GM19397 (cell line): ENCODE measurements around the gene MRAP2.
"Not testable (repeated sequence)": the region's sequence is repeated elsewhere in the genome, so short reads cannot be mapped to it uniquely, and the experiment has no call there.

Experiments
- ATAC-seq: cut with Tn5 transposase; IDR thresholded peaks from one replicate; pipeline ENCODE4 v1.9.1; 2021; ENCODE audit warnings: mild to moderate bottlenecking, moderate library complexity; ENCODE audit not compliant: unreplicated experiment

Gene MRAP2

DNA sequence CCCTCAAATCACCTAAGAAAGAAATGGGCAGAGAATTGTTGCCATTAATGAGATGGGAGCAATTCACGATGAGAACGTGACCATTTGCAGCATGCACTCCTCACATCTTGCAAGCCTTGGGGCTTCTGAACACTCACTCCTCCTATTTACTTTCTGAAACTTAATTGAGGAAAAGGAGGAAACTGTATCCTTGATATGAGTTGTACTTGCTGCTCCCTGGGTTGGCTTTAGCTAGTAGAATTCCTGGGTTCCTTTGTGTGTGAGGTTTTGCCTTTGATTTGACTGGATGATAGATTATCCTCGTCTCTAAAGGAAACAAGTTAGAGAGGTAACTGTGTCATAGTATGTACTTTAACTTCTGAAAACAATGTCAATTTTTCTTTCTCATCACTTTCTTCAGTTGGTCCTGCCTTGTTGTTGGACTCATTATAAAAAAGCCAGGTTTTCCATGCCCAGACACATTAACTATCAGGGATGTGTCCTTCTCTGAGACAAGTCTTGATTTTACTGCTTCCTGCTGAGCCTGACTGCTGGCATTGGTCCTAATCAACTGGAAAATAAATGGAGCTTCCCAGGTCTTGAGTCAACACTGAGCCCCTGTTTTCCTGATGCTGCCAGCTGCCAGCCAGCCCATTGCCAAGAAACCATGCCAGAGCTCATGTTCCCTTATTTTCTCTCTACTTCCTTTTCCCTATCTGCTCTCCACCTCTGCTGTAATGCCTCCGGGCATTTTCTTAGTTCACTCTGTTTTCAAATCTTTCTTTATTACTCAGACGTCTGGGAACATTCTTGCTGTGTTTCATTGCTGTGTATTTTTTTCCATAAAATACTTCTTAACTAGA lies 6.0 kb upstream of the MRAP2 start:
- no peak for ATAC-seq

- no peak for ATAC-seq
Observed at GRCh38 chr6:84028350-84028749, 5.2 kb upstream of the MRAP2 start.

DNA sequence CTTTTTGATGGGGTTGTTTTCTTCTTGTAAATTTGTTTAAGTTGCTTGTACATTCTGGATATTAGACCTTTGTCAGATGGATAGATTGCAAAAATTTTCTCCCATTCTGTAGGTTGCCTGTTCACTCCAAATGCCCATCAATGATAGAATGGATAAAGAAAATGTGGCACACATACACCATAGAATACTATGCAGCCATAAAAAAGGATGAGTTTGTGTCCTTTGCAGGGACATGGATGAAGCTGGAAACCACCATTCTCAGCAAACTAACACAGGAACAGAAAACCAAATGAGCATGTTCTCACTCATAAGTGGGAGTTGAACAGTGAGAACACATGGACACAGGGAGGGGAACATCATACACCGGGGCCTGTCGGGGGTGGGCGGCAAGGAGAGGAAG lies 1.6 kb upstream of the MRAP2 start:
- ATAC-seq: not testable (repeated sequence)

DNA sequence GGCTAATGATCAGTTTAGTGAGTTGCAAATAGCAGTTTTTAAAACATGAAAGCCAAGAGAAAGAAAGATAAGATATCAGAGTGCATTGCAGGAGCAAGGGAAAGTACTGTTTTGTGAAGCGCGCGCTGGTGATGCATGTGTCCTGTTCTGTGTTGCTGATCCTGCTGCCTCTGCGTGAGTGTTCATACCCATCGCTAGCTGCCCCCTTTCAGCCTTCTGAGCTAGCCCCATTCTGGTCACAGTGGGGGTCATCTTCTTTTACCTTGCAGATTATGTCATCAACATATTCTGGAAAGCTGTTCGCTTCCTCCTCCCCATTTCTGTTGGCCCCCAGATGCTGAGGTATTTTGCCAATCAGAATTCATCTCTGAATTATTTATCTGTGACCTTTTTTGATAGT lies 1.9 kb downstream of the MRAP2 start:
- no peak for ATAC-seq

- ATAC-seq: no peak
Observed at GRCh38 chr6:84037425-84038089, 4.0 kb downstream of the MRAP2 start.

- no peak for ATAC-seq
Observed at GRCh38 chr6:84042603-84043002, 9.0 kb downstream of the MRAP2 start.

- no peak for ATAC-seq
Observed at GRCh38 chr6:84043555-84043954, 10.0 kb downstream of the MRAP2 start.

DNA sequence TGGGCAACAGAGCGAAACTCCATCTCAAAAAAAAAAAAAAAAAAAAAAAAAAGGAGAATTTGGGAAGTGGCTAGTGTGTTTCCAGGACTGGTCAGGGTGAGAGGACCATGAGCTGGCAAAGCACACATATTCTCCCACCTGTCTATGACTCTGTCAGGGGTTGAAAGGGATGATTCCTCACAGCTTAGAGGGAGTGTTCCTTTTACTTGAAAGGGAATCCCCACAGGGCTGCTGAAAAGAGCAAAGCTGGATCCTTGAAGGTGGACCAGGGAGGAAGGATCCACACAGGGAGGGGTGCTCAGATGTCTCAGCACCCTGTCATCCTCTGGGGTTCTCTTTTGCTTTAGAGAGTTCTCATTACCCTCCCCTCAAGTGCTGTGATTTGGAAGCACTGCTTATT lies 13.2 kb downstream of the MRAP2 start:
- no peak for ATAC-seq

DNA sequence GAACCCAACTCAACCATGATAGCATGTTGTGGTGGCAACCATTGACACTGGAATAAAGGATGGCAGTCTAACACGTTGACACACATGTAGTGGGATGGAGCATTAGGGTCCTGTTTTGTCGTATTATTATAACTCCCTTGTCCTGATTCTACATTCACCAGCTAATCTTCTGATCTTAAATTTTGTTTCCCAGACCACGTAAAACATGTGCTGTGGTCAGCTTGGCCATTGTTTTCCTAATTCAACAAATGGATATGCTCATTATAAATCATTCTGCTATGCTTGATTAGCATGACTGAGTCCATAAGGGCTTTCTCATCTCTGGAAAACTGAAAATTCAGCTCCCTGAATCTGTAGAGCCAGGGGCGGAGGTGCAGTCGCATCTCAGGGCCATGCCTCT lies 15.0 kb downstream of the MRAP2 start:
- no peak for ATAC-seq

GRCh38 chr6:84050408-84050807 lies 16.8 kb downstream of the MRAP2 start:
- ATAC-seq: no peak

- ATAC-seq: no peak
Observed at GRCh38 chr6:84052204-84052882, 18.8 kb downstream of the MRAP2 start.

- no peak for ATAC-seq
Observed at GRCh38 chr6:84052883-84053241, 19.3 kb downstream of the MRAP2 start.

DNA sequence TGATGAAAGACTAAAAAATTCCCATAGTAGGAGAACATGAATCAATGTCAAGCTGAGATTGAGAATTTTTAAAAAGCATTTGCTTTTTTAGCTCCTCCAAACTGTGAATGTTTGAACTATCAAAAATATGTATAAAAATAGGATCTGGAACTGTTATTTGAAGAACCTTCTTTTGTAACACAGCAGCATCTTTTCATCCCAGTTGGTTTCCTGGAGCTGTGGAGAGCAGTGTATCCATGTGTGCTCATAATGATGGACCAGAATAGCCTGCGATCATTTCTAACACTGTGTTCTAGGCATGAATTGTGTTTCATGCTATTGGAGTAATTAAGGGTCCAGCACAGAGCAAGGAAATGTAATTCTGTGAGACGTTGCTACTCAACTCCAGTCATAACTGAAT lies 22.1 kb downstream of the MRAP2 start:
- no peak for ATAC-seq

- no peak for ATAC-seq
Observed at GRCh38 chr6:84057908-84058307, 24.3 kb downstream of the MRAP2 start.

GRCh38 chr6:84059082-84059481 lies 25.5 kb downstream of the MRAP2 start:
- no peak for ATAC-seq

DNA sequence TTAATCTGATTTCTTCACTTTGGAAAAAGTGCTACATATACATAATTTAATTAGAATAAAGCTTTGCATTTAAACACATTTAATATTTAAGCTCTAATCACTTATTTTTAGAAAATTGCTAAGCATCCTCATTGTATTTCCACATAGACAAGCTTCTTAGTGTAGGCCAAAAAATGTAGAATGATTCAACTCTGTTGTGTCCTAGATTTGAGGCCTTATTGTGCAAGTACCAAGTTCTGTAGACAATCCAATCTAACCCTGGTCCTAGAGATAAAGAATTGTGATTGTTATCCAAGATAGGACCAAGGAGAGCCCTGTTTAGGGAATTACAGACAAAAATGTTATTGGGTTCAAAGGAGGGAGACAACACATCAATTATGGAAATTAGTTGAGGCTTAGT lies 27.6 kb downstream of the MRAP2 start:
- no peak for ATAC-seq

- no peak for ATAC-seq
Observed at GRCh38 chr6:84061613-84062398, 28.2 kb downstream of the MRAP2 start.

- ATAC-seq: no peak
Observed at GRCh38 chr6:84062519-84063154, 29.1 kb downstream of the MRAP2 start.

- ATAC-seq: no peak
Observed at GRCh38 chr6:84065693-84066290, 32.2 kb downstream of the MRAP2 start.

DNA sequence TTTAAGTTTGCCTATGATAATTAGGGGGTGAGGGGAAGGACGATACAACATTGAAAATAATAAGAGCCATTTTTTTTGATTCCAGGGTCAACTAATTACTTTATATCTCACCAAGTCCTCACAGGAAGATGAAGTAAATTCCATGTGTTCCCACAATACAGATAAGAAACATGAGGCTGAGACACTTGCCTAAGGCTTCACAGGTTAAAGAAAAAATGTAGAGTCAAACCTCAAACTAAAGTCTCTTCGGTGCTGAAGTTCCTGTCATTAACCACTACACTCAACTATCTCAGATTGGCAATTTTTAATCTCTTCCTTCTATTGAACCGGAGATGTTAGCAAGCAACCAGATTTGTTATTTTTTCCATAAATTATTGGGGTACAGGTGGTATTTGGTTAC lies 33.0 kb downstream of the MRAP2 start:
- no peak for ATAC-seq
